ENCODE measurements around the gene GGTA1.

GRCh38 chr9:121472446-121472845 lies 27.2 kb downstream of the GGTA1 start:
- TF ChIP-seq CTCF (conservative IDR thresholded peaks at IDR 0.05; ENCODE audit: low read length) (no peak), EZH2phosphoT487 (IDR thresholded peaks at IDR 0.05; ENCODE audit: borderline replicate concordance) (no peak)

Data from Loucy (cell line).